Aorta (tissue), 5 donors: Measurements from ENCODE around the gene DLGAP3. TPM values are rescaled to one million over a fixed set of nuclear protein-coding genes. Genes with fewer than 3 reads are reported as not detected.

Experiments
- ATAC-seq: fragments of 200-7000 bp; cut with Tn5 transposase; one replicate; pipeline ENCODE4 v1.9.1; 2022; ENCODE audit warnings: moderate library complexity; ENCODE audit not compliant: low FRiP score
- DNase-seq, 2 donors: peaks; one replicate each; pipeline ENCODE4 v3.0.0-alpha.2; 2020
- H3K27ac ChIP-seq, 2 donors: one replicate each; pipeline ENCODE4 v1.5.1; 2013; ENCODE audit warnings: low read length in 2 of 2, mild to moderate bottlenecking in 2 of 2, moderate library complexity in 2 of 2, control low read depth in 1 of 2, inconsistent platforms in 1 of 2, low read depth in 1 of 2
- H3K27me3 ChIP-seq, 2 donors: one replicate each; pipeline ENCODE4 v1.6.1; 2013; ENCODE audit warnings: control low read depth in 1 of 2, low read length in 1 of 2, mild to moderate bottlenecking in 1 of 2, moderate library complexity in 1 of 2; ENCODE audit not compliant: insufficient read depth in 2 of 2, control insufficient read depth in 1 of 2
- H3K36me3 ChIP-seq, 2 donors: one replicate each; pipeline ENCODE4 v1.6.1; 2013; ENCODE audit warnings: control low read depth in 1 of 2, low read length in 1 of 2, mild to moderate bottlenecking in 1 of 2; ENCODE audit not compliant: insufficient read depth in 2 of 2, control insufficient read depth in 1 of 2
- H3K4me1 ChIP-seq, 2 donors: one replicate each; pipeline ENCODE4 v1.6.1; 2013; ENCODE audit warnings: low read length in 2 of 2, control low read depth in 1 of 2, mild to moderate bottlenecking in 1 of 2, moderate library complexity in 1 of 2; ENCODE audit not compliant: insufficient read depth in 2 of 2, control insufficient read depth in 1 of 2
- H3K4me3 ChIP-seq, 2 donors: one replicate each; pipeline ENCODE4 v1.5.1; 2013; ENCODE audit warnings: low read length in 2 of 2, control low read depth in 1 of 2, mild to moderate bottlenecking in 1 of 2
- H3K9me3 ChIP-seq: one replicate; pipeline ENCODE4 v1.6.1; 2013; ENCODE audit warnings: mild to moderate bottlenecking, low read length; ENCODE audit not compliant: control insufficient read depth
- WGBS, 2 donors: extraction: QIAGEN DNeasy Blood & Tissue Kit; methylation state at CpG; one replicate each; pipeline ENCODE4 v1.1.7; 2013; 5-methylcytosine and 5-hydroxymethylcytosine counted together
- intact Hi-C, 2 donors: fragments of 100-400 bp; cut with DNase I; formaldehyde crosslinking; loops; one replicate each; pipeline versions ENCODE4 v1.14.2 to v1.15.0; 2022
- polyA plus RNA-seq, 2 donors: library from polyadenylated mRNA; stranded (reverse); fragments of 200-250 nt; gene quantifications; one replicate each; pipeline ENCODE4 v1.2.3, GENCODE V29; 2013
- total RNA-seq, 2 donors: library from RNA; stranded (reverse); fragmentation: NEBNext Ultra II Directional; extraction: Animal tissue kit (Norgen Biotek cat#: 25700); gene quantifications; one replicate each; pipeline ENCODE4 v1.2.1, GENCODE V29; 2021
- donor health status: healthy with polysubstance abuse.
- donor health status: Bipolar disorder and iron deficiency.
- donor health status: DM: no; HTN: no; CAD: no.
- donor health status: DM: no; HTN: no; CAD: no.
- donor health status: DM: yes; HTN: yes; CAD: no.

DLGAP3 gene
- total and polyA plus RNA-seq, 4 donors: 0.10 to 0.36 (median 0.19) TPM; not detected in 1

DNA sequence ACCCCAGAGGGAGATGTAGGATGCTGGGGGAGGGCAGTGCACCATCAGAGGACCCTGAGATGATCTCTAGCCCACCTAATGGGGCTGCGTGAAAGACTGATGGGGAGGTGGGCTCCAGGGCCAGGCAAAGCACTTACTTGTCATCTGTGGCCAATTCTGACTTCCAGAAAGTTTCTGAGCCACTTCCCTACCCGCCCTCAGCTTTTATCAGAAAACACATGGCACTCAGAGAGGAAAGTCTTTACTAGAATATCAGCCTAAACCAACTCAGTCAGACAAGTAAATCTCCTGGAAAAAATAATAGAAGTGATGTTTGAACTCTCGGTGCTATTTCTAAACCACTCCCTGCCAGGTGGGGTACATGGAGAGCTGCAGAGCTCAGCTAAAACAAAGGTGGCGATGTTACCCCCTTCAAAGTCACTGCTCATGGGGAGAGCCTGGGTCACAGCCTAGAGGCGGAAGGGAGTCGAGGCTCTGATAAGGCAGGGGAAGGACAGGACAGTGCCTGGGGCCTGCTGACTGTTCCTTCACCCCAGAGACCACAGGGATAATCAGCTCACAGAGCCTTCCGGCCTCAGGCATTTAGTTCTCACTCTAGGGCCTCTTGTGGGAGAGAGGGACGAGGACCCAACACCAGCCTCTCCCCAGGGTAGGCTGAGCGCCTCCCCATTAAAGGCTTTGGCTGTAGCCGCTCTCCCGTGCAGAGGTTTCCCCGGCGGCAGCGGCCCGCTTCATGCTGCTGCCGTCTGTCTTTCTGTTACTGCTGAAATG, 84.1 kb downstream of the DLGAP3 start:
- ATAC-seq (no peak), DNase-seq (no peak)
- H3K27me3 ChIP-seq: no peaks in the 10 kb centered on the region
- 64 to 71% methylated on average over 16 of the region's 16 CpGs for WGBS, 2 donors
- intact Hi-C loops: no loop called here
- no peaks in the 10 kb centered on the region for H3K9me3 ChIP-seq
- no peak overlapping the region for H3K4me3 ChIP-seq
- no peak overlapping the region for H3K27ac ChIP-seq
- no peaks in the 10 kb centered on the region for H3K4me1 ChIP-seq
- H3K36me3 ChIP-seq: no peaks in the 10 kb centered on the region

GRCh38 chr1:34844252-34844634, 85.2 kb downstream of the DLGAP3 start:
- no peak for ATAC-seq

GRCh38 chr1:34843392-34844251, 85.8 kb downstream of the DLGAP3 start:
- ATAC-seq: no peak

More at GRCh38 chr1:34844252-34844634, 85.2 kb downstream of the DLGAP3 start:
- intact Hi-C loops: no loop called here
- Histone ChIP-seq H3K9me3 (no peaks in the 10 kb centered on the region), H3K36me3 (no peaks in the 10 kb centered on the region), H3K4me1 (no peaks in the 10 kb centered on the region), H3K4me3 (no peak overlapping the region), H3K27ac (no peak overlapping the region), H3K27me3 (no peaks in the 10 kb centered on the region)
- DNase-seq: no peak
- 88 to 89% methylated on average over 4 of the region's 4 CpGs for WGBS, 2 donors

DNA sequence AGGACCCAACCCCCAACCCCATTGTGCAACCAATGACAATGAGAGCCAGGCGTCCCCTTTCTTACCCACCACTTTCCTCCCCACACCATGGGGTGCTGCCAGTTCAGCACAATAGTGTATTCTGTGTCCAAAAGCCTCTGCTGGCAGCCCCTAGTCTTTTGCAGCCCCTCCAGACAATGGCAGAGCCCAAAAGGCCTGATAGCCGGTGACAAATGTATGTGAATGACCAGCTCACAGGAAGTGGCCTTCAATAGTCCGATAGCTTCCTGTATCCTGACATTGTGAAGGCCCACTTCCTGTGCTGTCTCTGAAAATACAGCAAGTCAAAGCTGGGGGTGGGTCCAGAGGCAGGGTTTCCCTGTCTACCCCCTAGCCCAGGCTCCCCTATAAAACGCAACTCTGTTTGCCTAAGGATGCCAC, 86.5 kb downstream of the DLGAP3 start:
- no peaks in the 10 kb centered on the region for H3K36me3 ChIP-seq
- no peaks in the 10 kb centered on the region for H3K9me3 ChIP-seq
- 83 to 94% methylated on average over 4 of the region's 4 CpGs for WGBS, 2 donors
- H3K4me1 ChIP-seq: no peaks in the 10 kb centered on the region
- ATAC-seq (no peak), DNase-seq (no peak)
- intact Hi-C loops: loop anchor here in 1 of 2 donors (1.0 kb wide), 1 partner anchor 22 kb away; no protein-coding TSS in a partner anchor
- H3K27me3 ChIP-seq: no peaks in the 10 kb centered on the region
- H3K4me3 ChIP-seq: no peak overlapping the region
- H3K27ac ChIP-seq: no peak overlapping the region

More at GRCh38 chr1:34843392-34844251, 85.8 kb downstream of the DLGAP3 start:
- H3K27ac ChIP-seq: no peak overlapping the region
- 76 to 79% methylated on average over 14 of the region's 14 CpGs for WGBS, 2 donors
- H3K9me3 ChIP-seq: no peaks in the 10 kb centered on the region
- intact Hi-C loops: loop anchor here in 1 of 2 donors (1.0 kb wide), 1 partner anchor 22 kb away; no protein-coding TSS in a partner anchor
- H3K4me1 ChIP-seq: no peaks in the 10 kb centered on the region
- DNase-seq: no peak
- H3K36me3 ChIP-seq: no peaks in the 10 kb centered on the region
- no peak overlapping the region for H3K4me3 ChIP-seq
- no peaks in the 10 kb centered on the region for H3K27me3 ChIP-seq

DNA sequence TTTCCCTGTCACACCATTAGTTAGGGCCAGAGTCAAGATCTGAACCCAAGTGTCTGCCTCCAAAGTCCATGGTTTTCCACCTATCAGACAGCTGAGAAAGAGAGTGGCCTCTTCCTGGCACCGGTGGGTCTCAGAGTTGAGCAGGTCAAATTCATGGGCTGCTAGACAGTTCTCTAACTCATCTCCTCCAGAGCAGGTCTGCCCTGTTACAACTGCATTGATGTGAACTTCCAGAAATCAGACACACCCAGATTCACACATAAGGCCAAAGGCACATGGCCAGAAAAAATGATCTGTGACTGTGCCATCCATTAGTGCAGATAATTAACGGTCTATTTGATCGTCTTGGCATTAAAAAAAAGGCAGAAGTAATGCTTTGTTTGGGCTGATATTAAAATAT, 87.4 kb downstream of the DLGAP3 start:
- no peaks in the 10 kb centered on the region for H3K36me3 ChIP-seq
- H3K27me3 ChIP-seq: no peaks in the 10 kb centered on the region
- no peak overlapping the region for H3K4me3 ChIP-seq
- intact Hi-C loops: no loop called here
- H3K27ac ChIP-seq: no peak overlapping the region
- H3K4me1 ChIP-seq: no peaks in the 10 kb centered on the region
- DNase-seq (no peak), ATAC-seq (no peak)
- WGBS, 2 donors: 62 to 64% methylated on average over 3 of the region's 3 CpGs
- no peaks in the 10 kb centered on the region for H3K9me3 ChIP-seq

DNA sequence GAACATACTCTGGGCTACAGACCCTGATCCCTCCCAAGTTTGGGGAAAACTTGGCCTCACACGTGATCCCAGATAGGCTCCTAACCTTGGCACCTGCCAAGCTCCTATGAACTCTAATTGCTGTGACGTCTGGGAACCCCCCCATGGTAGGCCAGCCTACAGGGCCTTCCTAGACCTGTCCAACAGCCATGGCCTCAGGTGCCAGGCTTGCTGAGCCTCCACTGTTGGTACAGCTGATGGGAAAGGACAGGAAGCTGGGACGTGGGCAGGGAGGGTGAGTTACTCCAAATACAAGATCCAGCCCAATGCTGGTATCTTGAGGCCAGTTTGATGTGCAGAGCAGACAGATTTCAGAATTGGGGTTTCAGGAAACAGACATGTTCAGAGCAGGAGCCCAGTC, 89.0 kb downstream of the DLGAP3 start:
- Histone ChIP-seq H3K4me1 (no peaks in the 10 kb centered on the region), H3K9me3 (no peaks in the 10 kb centered on the region), H3K27me3 (no peaks in the 10 kb centered on the region), H3K4me3 (no peak overlapping the region), H3K27ac (no peak overlapping the region), H3K36me3 (no peaks in the 10 kb centered on the region)
- intact Hi-C loops: no loop called here
- no peak for ATAC-seq
- WGBS, 2 donors: 79 to 83% methylated on average over 3 of the region's 3 CpGs
- no peak for DNase-seq

GRCh38 chr1:34839526-34840305, 89.7 kb downstream of the DLGAP3 start:
- Histone ChIP-seq H3K4me1 (no peaks in the 10 kb centered on the region), H3K36me3 (no peaks in the 10 kb centered on the region), H3K9me3 (no peaks in the 10 kb centered on the region), H3K27ac (no peak overlapping the region), H3K4me3 (no peak overlapping the region), H3K27me3 (no peaks in the 10 kb centered on the region)
- DNase-seq (no peak), ATAC-seq (no peak)
- intact Hi-C loops: loop anchor here in 1 of 2 donors (5.0 kb wide), 1 partner anchor 47 kb away; the partner anchor contains the start of gene GJA4
- 78 to 87% methylated on average over 14 of the region's 14 CpGs for WGBS, 2 donors

DNA sequence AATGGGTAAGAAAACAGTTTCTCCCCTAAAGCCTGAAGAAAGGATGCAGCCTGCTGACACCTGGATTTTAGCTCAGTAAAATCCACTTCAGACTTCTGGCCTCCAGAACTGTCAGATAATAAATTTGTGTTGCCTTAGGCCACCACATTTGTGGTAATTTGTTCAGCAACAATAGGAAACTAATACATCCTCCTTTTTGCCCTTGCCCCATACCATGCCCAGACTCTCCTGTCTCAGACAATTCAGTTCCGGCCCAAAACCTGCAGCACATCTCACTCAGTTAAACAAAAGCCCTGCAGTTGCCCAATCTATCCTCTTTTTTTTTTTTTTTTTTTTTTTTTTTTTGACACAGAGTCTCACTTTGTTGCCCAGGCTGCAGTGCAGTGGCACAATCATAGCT, 95.7 kb downstream of the DLGAP3 start:
- no peak for DNase-seq
- H3K9me3 ChIP-seq: no peaks in the 10 kb centered on the region
- intact Hi-C loops: no loop called here
- no peak overlapping the region for H3K27ac ChIP-seq
- H3K4me3 ChIP-seq: no peak overlapping the region
- peaks cover 2 to 4% of the 10 kb centered on the region in 2 donors for H3K4me1 ChIP-seq
- WGBS, 2 donors: 81 to 82% methylated on average over 1 of the region's 1 CpG
- no peak for ATAC-seq
- no peaks in the 10 kb centered on the region for H3K27me3 ChIP-seq
- H3K36me3 ChIP-seq: no peaks in the 10 kb centered on the region
